Measurements from ENCODE around the gene GDPD5. TPM values are rescaled to one million over a fixed set of nuclear protein-coding genes. Genes with fewer than 3 reads are reported as not detected.

GDPD5 gene
- total RNA-seq, 1 experiment from 2014 or later, result 109 TPM

GRCh38 chr11:75485742-75486141 is 40.0 kb downstream of the GDPD5 start:
- in situ Hi-C loops (cut with HindIII; ENCODE audit: low pct_unique_long_range_greater_than_20kb, low sequenced_read_pairs), result no loop called here

DNA sequence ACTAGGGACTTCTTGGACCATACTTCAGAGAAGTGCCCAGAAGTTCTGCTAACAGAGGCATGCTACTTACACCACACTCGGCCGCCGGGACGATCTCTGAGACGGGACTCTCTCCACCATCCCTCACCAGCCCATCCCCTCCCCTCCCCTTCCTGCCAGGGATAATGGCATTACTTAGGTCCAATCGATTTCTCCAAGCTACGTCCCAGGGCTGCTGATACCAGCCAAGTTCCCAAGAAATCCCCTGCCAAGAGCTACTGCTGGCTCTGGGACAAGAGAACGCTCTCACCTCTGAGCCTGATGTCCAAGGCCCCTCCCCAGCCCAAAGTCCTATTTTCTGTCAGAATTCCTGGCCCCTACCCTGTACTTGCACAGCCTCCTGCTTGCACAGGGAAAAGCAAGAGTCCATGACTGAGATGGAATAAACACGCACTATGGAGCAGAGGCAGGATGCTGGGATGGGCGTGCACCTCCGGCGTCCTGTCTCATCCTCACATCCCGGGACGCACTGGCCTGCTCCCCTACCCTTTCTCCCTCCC is 42.7 kb downstream of the GDPD5 start:
- in situ Hi-C loops (cut with HindIII; ENCODE audit: low pct_unique_long_range_greater_than_20kb, low sequenced_read_pairs), result no loop called here
- no peak for DNase-seq (ENCODE audit: low read depth, low spot score)

More at GRCh38 chr11:75485742-75486141, 40.0 kb downstream of the GDPD5 start:
- no peak for DNase-seq (ENCODE audit: low read depth, low spot score)

DNA sequence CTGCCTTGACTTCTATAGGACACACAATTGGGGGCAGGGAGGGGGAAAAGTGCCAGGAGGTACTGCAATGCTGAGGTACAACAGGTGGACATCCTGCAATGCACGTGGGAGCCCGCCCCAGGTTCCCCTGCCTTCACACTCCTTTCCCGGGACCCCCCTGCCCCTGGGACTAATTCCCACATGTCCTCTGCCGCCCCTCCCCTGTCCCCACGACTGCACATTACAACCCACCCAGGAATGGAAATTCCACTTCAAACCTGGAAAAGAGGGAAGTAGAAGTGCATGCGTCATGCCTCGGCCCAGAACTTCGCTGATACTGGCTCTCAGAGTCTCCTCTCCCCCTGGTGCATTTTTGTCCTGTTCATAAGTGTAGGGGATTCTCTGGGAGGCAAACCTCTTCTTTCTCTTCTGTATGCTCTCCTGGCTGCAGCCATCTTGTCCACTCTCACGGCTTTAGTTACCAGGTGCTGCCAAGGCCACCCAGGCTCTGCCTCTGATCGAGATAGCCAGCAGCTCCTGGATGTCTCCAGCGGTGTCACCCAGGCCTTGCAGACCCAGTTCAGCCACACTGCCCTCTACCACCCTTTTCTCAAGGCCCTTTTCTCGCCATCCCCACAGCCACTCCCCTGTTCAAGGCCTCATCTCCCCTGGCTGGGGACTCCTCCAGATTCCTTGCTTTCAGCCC is 43.7 kb downstream of the GDPD5 start:
- in situ Hi-C loops (cut with HindIII; ENCODE audit: low pct_unique_long_range_greater_than_20kb, low sequenced_read_pairs), result no loop called here
- no peak for DNase-seq (ENCODE audit: low read depth, low spot score)

DNA sequence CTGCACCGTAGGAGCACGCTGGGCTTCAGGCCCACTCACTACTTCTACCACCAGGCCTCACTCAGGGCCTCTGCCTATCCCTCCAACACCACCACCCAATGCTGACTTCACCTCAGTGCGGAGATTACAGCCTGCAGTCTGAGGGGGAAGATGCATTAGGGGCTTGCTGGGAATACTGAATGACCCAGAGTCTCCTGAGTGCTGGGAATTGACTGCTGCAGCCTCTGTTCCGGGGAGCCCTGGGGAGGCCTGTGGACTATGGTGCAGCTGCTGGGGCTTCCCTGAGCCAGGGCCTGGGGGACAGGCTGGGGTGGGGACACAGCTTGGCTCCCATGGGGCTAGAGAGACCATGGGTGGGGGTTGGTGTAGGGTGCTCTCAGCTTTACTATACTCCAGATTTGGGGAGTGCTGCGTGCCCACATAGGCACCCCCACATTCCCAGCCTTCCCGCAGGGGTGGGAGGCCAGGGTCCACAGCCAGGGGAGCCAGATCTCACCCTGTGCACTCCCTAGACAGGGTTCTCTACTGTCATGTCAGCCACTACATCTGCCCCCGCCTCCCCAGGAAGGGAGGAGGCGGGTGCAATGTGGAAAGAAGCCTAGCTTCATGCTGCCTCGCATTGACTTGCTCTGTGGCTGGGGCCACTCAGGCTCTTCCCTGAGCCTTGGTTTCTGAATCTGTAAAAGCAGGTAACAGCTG is 44.4 kb downstream of the GDPD5 start:
- in situ Hi-C loops (cut with HindIII; ENCODE audit: low pct_unique_long_range_greater_than_20kb, low sequenced_read_pairs), result no loop called here
- no peak for DNase-seq (ENCODE audit: low read depth, low spot score)

DNA sequence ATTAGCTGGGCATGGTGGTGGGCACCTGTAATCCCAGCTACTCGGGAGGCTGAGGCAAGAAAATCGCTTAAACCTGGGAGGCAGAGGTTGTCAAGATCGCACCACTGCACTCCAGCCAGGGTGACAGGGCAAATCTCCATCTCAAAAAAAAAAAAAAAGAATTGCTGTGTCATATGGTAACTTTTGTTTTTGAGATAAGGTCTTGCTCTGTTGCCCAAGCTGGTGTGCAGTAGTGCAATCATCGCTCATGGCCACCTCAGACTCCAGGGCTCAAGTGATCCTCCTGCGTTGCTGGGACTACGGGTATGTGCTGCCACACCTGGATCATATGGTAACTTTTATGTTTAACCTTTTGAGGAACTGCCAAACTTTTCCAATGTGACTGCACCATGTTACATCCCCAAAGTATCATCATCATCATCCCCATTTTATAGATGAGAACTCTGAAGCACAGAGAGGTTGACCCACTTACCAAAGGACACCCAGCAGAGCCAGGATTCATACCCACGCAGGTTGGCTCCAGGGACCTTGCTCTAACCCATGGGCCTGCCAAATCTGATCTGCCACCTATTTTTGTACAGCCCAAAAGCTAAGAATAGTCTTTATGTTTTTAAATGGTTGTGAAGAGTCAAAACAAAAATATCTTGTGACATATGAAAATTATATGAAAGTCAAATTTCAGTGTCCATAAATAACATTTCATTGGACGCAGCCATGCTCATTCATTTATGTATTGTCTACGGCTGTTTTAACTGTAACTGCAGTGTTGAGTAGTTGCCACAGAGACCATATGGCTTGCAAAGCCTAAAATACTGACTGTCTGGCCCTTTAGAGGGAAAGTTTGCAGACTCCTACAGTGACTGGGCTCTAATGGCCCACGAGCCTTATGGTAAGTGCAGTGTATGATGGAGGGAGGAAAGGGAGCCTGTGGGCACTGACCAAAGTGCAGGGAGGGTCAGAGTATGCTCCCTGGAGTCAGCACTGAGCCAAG is 45.3 kb downstream of the GDPD5 start:
- in situ Hi-C loops (cut with HindIII; ENCODE audit: low pct_unique_long_range_greater_than_20kb, low sequenced_read_pairs), result no loop called here
- no peak for DNase-seq (ENCODE audit: low read depth, low spot score)

DNA sequence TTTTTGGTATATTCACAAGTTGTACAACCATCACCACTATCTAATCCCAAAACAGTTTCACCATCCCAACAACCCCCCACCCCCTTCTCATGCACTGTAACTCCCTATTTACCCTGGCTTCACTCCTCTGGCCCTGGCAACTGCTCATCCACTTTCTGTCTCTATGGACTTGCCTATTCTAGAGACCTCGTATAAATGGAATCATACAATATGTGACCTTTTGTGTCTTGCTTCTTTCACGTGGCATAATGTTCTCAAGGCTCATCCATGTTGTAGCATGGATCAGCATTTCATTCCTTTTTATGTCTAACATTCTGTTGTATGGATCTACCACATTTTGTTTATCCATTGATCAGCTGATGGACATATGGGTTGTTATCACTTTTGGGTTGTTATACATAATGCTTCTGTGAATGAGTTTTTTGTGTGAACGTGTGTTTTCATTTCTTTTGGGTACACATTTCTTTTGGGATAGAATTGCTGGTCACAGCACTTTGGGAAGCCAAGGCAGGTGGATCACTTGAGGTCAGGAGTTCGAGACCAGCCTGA is 46.1 kb downstream of the GDPD5 start:
- peak; percentile 68 for DNase-seq (ENCODE audit: low read depth, low spot score)
- in situ Hi-C loops (cut with HindIII; ENCODE audit: low pct_unique_long_range_greater_than_20kb, low sequenced_read_pairs), result no loop called here

GRCh38 chr11:75478783-75479596 is 46.8 kb downstream of the GDPD5 start:
- in situ Hi-C loops (cut with HindIII; ENCODE audit: low pct_unique_long_range_greater_than_20kb, low sequenced_read_pairs), result no loop called here
- DNase-seq (ENCODE audit: low read depth, low spot score), result peak; percentile 47

GRCh38 chr11:75477614-75477935 is 48.2 kb downstream of the GDPD5 start:
- no peak for DNase-seq (ENCODE audit: low read depth, low spot score)
- in situ Hi-C loops (cut with HindIII; ENCODE audit: low pct_unique_long_range_greater_than_20kb, low sequenced_read_pairs), result no loop called here

DNA sequence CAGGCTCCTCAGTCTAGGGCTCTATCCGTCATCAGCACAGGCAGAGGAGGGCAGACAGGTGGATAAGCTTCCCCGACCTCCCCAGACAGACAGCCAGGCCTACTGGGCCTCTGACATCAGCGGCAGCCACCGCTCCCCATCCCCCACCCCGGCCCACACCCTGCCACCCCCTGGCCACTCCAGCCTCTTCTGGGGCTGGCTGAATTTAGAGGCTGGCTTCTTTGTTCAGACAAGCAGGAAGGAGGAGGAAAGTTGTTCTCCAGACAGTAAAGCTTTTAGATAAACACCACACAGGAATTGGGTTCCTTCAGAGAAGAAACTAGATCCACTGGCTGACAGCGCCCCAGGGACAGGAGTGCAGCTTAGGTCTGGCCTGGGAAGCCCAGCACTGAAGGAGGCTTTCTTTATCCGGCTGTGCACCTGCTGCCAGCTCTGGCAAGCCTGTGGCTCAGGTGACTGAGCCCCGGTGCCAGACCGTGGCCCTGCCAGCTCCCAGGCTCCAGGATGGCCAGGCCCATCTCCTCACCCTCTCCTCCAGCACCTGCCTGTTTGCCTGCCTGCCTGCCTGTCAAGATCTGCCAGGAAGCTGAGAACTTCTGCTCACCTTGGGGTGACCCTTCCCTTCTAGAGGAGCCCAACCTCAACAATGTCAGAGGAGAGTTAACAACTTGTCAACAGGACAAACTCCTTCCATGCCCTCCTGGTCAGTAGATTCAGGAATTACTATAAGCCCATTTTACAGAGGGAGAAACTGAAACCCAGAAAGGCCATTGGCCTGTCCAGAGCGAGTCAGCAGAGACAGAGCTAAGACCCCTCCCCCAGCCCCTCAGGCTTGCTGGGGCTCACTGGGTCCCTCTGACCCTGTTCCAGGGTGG is 48.8 kb downstream of the GDPD5 start:
- in situ Hi-C loops (cut with HindIII; ENCODE audit: low pct_unique_long_range_greater_than_20kb, low sequenced_read_pairs), result no loop called here
- DNase-seq (ENCODE audit: low read depth, low spot score), result no peak

GRCh38 chr11:75475767-75476650 is 49.7 kb downstream of the GDPD5 start:
- peak; percentile 30 for DNase-seq (ENCODE audit: low read depth, low spot score)
- in situ Hi-C loops (cut with HindIII; ENCODE audit: low pct_unique_long_range_greater_than_20kb, low sequenced_read_pairs), result no loop called here

- in situ Hi-C loops (cut with HindIII; ENCODE audit: low pct_unique_long_range_greater_than_20kb, low sequenced_read_pairs), result no loop called here
- DNase-seq (ENCODE audit: low read depth, low spot score), result no peak
Observed at GRCh38 chr11:75474878-75475766, 50.6 kb downstream of the GDPD5 start.

- no peak for DNase-seq (ENCODE audit: low read depth, low spot score)
- in situ Hi-C loops (cut with HindIII; ENCODE audit: low pct_unique_long_range_greater_than_20kb, low sequenced_read_pairs), result no loop called here
Observed at GRCh38 chr11:75474240-75474639, 51.5 kb downstream of the GDPD5 start.

DNA sequence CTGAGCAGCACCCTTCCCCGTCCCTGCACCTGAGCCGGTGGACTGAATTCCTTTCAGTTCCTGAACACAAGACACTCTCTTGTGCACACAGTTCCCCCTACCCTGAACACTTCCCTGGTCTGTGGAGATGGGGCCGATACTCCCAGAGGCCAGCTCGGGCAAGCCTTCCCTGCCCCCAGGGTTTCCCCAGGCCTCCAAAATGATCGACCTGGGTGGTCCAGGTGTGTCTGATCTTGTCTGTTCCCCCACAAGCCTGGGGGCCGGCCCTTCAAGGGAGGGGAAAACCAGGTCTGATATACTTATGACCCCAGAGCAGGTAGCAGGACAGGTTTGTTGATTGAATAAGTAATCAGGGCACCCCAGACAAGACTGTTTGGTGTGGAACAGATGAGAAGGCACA is 52.1 kb downstream of the GDPD5 start:
- DNase-seq (ENCODE audit: low read depth, low spot score), result no peak
- in situ Hi-C loops (cut with HindIII; ENCODE audit: low pct_unique_long_range_greater_than_20kb, low sequenced_read_pairs), result no loop called here

GRCh38 chr11:75472081-75472732 is 53.5 kb downstream of the GDPD5 start:
- in situ Hi-C loops (cut with HindIII; ENCODE audit: low pct_unique_long_range_greater_than_20kb, low sequenced_read_pairs), result no loop called here
- DNase-seq (ENCODE audit: low read depth, low spot score), result no peak

Data from SK-MEL-5 (cell line).